CD4-positive, alpha-beta T cell treated with Interleukin-15 for 1 hour (primary cell): ENCODE data around the gene SBNO1.
"Not testable (repeated sequence)": the region's sequence is repeated elsewhere in the genome, so short reads cannot be mapped to it uniquely, and the experiment has no call there.

Source experiments
- DNase-seq: peaks from one replicate; pipeline ENCODE4 v3.0.0-alpha.2; 2020

Gene SBNO1

GRCh38 chr12:123268850-123269249, 95.8 kb downstream of the SBNO1 start:
- DNase-seq = no peak

GRCh38 chr12:123267991-123268843, 96.4 kb downstream of the SBNO1 start:
- no peak for DNase-seq

- no peak for DNase-seq
Measured at GRCh38 chr12:123267335-123267920, 97.2 kb downstream of the SBNO1 start.

- DNase-seq = no peak
Measured at GRCh38 chr12:123266679-123267277, 97.9 kb downstream of the SBNO1 start.

- no peak for DNase-seq
Measured at GRCh38 chr12:123265851-123266678, 98.6 kb downstream of the SBNO1 start.

- DNase-seq = no peak
Measured at GRCh38 chr12:123264642-123265041, 100.0 kb downstream of the SBNO1 start.

GRCh38 chr12:123263196-123263817, 101.3 kb downstream of the SBNO1 start:
- DNase-seq = no peak

- DNase-seq = no peak
Measured at GRCh38 chr12:123261196-123261595, 103.5 kb downstream of the SBNO1 start.

GRCh38 chr12:123260081-123260480, 104.6 kb downstream of the SBNO1 start:
- no peak for DNase-seq

- no peak for DNase-seq
Measured at GRCh38 chr12:123258593-123258992, 106.1 kb downstream of the SBNO1 start.

- no peak for DNase-seq
Measured at GRCh38 chr12:123254853-123255446, 109.7 kb downstream of the SBNO1 start.

- DNase-seq = no peak
Measured at GRCh38 chr12:123253641-123254459, 110.8 kb downstream of the SBNO1 start.

- not testable (repeated sequence) for DNase-seq
Measured at GRCh38 chr12:123252365-123252764, 112.3 kb downstream of the SBNO1 start.

- no peak for DNase-seq
Measured at GRCh38 chr12:123251403-123252076, 113.1 kb downstream of the SBNO1 start.

GRCh38 chr12:123250471-123251383, 113.9 kb downstream of the SBNO1 start:
- DNase-seq = no peak

- DNase-seq = not testable (repeated sequence)
Measured at GRCh38 chr12:123248996-123249741, 115.5 kb downstream of the SBNO1 start.

- DNase-seq = not testable (repeated sequence)
Measured at GRCh38 chr12:123248129-123248528, 116.5 kb downstream of the SBNO1 start.

GRCh38 chr12:123245678-123246077, 119.0 kb downstream of the SBNO1 start:
- no peak for DNase-seq
